ENCODE data around the gene TNFAIP1. TPM values are rescaled to one million over a fixed set of nuclear protein-coding genes. Genes with fewer than 3 reads are reported as not detected.

Gene TNFAIP1
- total RNA-seq, 1 experiment from 2014 or later, result 21.8 TPM

- Histone ChIP-seq H3K9me3 (ENCODE audit: control insufficient read depth, low read depth, low read length) (no peaks in the 10 kb centered on the region), H3K79me1 (ENCODE audit: insufficient read depth, low read depth, low read length, poor library complexity, severe bottlenecking) (no peaks in the 10 kb centered on the region), H2BK20ac (ENCODE audit: low read depth, low read length, poor library complexity, severe bottlenecking) (no peak overlapping the region), H3K4me1 (ENCODE audit: insufficient read depth, low read length) (peaks cover 2% of the 10 kb centered on the region; the same call in 1 of the 2 replicates), H3K4ac (ENCODE audit: low read depth, low read length) (no peak overlapping the region), H4K5ac (ENCODE audit: insufficient read length, low read depth, low read length) (no peak overlapping the region), H3K27me3 (ENCODE audit: insufficient read depth, low read length) (peaks cover 12% of the 10 kb centered on the region; the same call in 1 of the 2 replicates), H2AFZ (ENCODE audit: low read length) (no peak overlapping the region), H2BK5ac (ENCODE audit: insufficient read length, low read length) (no peak overlapping the region), H2BK120ac (ENCODE audit: low read depth, low read length, poor library complexity, severe bottlenecking) (no peak overlapping the region), H3K4me2 (ENCODE audit: insufficient read depth, insufficient read length, low read length) (no peak overlapping the region), H4K91ac (ENCODE audit: insufficient read length, low read depth, low read length) (no peak overlapping the region), H3K9ac (ENCODE audit: extremely low read depth, insufficient read length, low read length) (no peak overlapping the region), H3K14ac (ENCODE audit: insufficient read depth, low read length) (no peak overlapping the region), H3K23me2 (ENCODE audit: insufficient read length, low read depth, low read length, poor library complexity, severe bottlenecking) (peaks cover 10% of the 10 kb centered on the region), H3K18ac (ENCODE audit: insufficient read length, low read depth, low read length) (no peak overlapping the region), H2AK5ac (ENCODE audit: insufficient read length, low read length) (no peak overlapping the region), H3K23ac (ENCODE audit: insufficient read length, low read depth, low read length) (no peak overlapping the region), H4K20me1 (ENCODE audit: control insufficient read depth, insufficient read depth, insufficient read length) (peaks cover 2% of the 10 kb centered on the region), H2BK15ac (ENCODE audit: low read depth, low read length) (no peak overlapping the region), H3T11ph (ENCODE audit: low read length) (no peak overlapping the region), H3K27ac (ENCODE audit: insufficient read length, low read depth, low read length) (no peak overlapping the region), H3K56ac (ENCODE audit: insufficient read length, low read depth, low read length) (no peak overlapping the region), H3K79me2 (ENCODE audit: insufficient read depth, low read length) (no peaks in the 10 kb centered on the region), H2BK12ac (ENCODE audit: insufficient read length, low read depth, low read length) (no peak overlapping the region), H4K8ac (replicated peaks; ENCODE audit: insufficient read length, low read depth, low read length) (no peak overlapping the region)
- no CpG with 5 or more reads among the region's 10 CpGs for WGBS (ENCODE audit: extremely low coverage, insufficient read length, low lambda C conversion rate)
- Mint-ChIP-seq H3K9me3 (no peaks in the 10 kb centered on the region; a peak in 2 of 5 replicates), H3K36me3 (ENCODE audit: insufficient read depth in 1 of 3, low read depth in 3 of 3) (peaks cover 0 to 6% (median 2%) of the 10 kb centered on the region in 3 experiments; a peak in 3 of 7 replicates), H3K4me3 (no peak overlapping the region), H3K4me1 (peaks cover 14 to 21% of the 10 kb centered on the region in 2 experiments), H3K27ac (no peak overlapping the region), H3K27me3 (ENCODE audit: low read depth) (peaks cover 27% of the 10 kb centered on the region)
- no peak for TF ChIP-seq CTCF (conservative IDR thresholded peaks at IDR 0.05)
- peak; percentile 53 for DNase-seq
These were observed 34.1 kb downstream of the TNFAIP1 start for GRCh38 chr17:28369684-28370034.
